NCI-H748 (cell line): Measurements from ENCODE around the gene ANKRD39.
"Not testable (repeated sequence)": the region's sequence is repeated elsewhere in the genome, so short reads cannot be mapped to it uniquely, and the experiment has no call there.

Experiments
- DNase-seq: peaks from one replicate; lab custom pipeline; 2025; ENCODE audit not compliant: unreplicated experiment; lab: John Stamatoyannopoulos, UW

The ANKRD39 gene

DNA sequence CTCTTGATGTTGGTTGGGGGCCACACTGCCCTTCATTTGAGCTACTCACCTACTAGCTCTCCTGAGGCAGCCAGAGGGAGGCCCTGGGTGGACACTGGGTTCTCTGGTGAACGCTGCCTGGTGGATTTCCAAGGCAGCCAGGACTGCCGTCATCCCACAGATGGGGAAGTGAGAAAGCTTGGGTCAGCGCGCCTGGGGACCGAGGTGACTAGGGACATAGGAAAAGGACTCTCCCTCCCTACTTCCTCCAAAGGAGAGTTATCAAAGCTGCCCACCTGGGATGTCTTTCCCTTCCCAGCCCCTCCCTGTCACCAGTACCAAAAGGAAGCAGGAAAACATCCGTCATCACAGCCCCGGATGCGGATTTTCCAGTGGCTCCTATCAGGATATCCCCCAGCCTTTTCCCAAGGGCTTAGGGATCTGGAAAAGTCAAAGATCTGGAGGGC, 15.9 kb upstream of the ANKRD39 start:
- DNase-seq: no peak

DNA sequence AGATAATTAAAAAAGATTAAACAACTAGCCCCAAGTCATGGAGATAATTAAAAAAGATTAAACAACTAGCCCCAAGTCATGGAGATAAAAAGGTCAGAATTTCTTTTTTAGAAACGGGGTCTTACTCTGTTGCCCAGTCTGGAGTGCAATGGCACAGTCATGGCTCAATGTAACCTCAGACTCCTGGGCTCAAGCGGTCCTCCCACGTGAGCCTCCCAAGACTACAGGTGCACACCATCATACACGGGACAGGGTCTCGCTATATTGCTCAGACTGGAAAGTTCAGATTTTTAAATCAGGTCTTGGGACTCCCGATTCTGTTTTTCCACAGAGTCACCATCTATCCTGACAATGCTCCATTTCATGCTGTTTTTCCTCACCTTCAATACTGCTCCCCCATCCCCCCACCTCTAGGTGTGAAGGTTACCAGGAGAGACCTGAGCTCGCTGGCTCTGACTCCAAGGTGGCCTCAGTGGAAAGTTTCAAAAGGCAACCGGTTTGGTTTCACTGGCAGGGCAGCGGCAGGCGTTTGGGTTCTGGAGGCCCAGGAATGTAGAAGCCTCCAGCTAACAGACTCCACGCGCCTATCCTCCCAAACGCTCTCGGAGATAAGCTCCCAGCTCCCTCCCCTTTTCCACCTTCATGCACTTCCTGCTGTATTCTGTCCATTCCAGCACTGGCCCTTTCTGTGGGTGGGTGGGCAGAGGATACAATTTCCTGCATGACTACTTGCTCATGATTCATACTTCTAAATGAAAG, 15.0 kb upstream of the ANKRD39 start:
- no peak for DNase-seq

DNA sequence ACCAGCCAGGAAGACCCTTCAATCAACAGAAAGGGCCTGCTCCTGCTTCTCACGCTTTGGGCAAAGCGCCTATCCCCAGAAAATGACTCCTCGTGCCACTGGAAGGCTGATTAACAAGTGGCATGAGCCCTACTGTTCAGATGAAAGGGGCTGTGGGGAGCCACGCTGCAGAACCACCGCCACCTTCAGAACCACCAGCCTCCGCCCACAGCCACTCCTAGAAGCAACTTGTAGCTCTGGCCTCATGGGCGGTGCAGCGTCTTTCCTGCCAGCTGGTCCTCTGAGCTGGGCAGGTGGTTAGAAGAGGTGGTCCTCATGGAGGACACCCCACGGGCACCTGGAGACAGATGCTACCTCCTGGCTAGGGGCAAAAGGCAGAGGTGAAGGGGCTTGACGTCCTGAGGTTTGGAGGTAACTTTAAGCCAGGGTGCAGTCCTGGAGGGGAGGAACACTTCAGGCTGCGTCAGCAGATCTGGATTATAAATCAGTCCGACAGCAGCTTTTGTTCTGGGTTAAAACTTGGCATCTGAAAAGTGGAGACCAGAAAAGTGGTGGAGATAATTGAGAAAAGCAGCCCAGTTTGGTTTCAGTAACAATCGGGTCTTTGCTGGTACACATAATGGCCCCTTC, 12.9 kb upstream of the ANKRD39 start:
- DNase-seq: peak; percentile 56

DNA sequence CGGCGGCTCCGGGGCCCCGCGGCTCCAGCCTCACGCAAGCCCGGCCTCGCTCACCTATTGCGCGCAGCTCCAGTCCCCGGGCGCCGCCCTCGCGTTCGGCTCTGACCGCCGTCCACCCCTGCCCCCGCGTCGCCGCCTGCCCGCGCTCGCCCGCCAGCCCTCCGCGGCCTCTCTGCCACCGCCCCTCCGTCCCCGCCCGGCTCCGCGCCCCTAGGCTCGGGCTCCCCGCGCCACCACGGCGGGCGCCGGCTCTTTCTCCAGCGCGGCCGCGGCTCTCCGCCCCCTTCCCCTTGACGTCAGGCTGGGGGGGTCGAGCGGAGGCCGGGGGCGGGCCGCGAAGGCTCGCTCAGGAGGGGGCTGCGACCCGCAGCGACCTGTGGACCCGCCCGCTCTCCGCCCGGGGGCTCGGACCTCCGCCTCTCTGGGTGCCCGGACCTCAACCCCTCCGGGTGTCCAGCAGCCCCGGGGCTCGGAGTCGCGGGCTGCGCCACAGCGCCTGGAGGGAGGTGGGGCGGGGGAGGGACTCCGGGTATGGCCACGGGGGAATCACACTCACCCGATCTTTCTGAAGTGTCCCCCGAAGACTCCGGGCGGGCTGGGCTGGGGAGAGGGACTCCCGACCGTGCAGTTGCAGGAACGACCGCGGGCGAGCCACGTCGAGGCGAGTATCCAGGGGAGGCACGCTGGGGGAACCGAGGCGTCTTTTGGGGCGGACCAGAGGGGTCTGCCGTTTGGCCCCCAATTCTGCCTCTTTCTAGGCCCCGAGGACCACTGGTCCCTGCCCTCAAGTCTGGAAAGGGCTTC, 12.2 kb upstream of the ANKRD39 start, which contains the start of gene SEMA4C:
Gene SEMA4C (minus strand): TSS at position 259 of the 804 bp plus-strand sequence. CDS start 2,194 bp downstream, outside the sequence.
- DNase-seq: peak; percentile 46

DNA sequence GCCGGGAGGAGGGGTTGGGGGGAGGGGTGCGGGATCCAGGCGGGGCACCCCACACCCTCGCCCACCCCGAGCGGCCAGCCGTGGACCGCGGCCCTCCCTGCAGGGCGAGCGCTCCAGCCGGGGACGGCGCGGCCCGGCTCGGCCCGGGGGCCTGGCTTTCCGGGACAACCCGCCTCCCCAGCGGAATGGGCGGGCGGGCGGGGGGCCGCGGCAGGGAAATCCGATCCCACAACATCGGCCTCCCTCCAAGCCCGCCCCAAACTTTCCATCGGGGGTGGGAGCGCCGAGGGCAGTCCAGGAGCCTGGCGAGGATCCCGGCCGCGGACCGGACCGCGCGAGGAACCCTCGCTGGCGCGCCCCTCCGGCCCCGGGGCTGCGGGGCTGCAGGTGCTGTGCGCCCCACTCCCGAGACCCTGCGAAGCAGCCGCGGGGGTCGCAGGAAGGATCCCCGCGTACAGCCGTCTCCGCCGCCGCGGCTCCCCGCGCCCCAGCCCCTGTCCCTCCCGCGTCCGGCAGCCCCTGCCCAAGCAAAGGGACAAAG, 11.5 kb upstream of the ANKRD39 start:
- DNase-seq: peak; percentile 51

DNA sequence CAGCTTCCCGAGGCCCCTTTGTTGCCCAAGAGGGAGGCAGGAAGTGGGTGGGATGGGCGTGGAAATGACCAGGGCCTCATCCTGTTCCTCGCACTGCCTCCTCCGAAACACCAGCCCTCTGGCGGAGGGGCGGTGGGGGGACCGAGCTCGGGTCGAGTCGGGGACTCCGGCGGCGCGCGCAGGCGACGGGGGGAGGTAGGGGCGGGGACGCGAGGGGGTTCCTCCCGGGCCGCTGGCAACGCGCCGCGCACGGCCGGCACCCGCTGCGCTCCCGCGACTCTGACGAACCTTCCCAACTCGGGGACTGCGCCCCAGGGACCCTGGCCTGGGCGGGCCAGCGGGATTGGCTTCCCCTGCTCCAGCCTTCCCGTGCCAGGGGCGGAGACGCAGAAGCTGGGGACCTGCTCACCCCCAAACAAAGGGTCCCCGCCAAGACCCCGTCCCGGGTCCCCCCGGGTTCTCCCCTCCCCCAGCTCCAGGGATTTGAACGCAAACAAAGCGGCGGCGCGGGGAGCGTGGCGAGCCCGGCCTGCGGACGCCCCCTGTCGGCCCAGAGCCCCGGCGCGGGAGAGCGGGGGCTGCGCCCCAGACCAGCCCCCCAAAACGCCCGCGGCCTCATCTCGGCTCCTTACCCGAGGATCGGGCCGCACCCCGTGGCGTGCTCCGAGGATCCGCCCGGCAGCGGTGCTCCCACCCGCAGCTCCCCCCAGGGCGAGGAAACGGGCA, 10.9 kb upstream of the ANKRD39 start:
- peak; percentile 82 for DNase-seq

DNA sequence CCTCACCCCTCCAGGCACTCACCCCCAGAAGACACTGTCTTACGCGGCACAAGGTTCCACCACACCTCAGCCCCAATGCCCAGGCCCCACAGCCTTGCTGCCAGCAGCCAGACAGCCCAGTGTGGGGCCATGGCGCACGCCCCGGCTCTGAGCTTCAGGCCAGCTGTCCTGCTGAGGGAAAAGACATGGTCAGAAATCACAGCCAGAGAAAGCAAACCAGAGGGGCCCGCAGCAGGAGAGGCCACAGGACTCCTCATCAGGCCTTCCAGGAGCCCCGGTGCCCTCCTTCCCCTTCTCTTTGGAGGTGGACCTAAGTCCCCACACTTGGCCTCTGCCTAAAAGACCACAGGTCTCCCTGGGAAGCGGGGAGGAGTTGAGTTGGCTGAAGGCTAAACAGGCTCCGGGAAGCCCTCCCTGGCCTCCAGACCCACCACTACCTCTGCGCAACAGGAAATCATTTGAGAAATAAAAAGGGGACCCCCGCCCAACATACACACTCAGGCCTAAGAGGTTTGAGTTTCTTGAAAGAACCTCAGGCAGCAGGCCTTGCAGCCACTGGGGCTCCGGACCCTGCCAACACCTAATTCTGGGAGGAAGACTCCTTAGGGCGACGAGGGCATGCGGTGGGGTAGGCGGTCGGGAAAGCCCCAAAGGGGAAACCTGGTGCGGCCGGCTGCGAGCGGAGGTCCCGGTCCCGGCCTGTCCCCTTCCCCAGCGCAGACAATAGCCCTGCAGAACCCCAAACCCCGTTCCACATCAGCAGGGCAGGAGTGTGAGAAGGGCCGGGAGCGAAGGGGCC, 10.1 kb upstream of the ANKRD39 start:
- DNase-seq: no peak

DNA sequence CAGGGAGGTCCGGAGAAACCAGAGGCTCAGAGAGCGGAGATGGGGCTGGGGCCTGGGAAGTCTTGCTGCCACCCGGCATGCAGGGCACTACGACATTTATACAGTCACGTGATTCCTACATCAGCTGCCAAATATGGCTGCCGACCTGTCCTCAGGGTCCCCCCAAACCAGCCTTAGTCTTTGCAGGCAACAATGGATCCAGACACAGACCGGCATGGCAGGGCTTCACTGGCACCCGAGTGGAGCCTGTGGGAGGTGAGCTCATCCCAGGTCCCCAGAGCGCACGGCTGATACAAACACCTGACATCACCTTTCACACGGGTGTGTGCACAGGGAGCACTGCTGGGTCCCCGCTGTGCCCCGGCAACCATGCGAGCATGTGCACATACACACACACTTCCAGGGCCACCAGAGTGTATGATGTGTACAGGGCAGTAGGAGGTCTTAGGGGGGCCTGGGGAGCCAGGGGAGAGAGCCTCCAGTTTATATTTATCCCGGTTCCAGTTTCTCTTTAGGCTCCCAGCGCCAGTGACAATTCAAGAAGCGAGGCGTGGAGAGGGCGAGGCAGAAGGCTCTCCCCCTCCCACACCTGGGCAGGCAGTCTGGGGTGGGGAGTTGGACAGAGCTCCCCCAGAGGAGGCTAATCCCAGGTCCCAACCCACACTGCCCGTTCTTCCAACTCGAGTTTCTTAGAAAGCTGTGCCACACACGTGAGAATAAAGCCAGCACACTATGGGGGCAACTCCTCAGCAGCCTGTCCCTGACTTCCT, 9.4 kb upstream of the ANKRD39 start:
- DNase-seq: no peak

DNA sequence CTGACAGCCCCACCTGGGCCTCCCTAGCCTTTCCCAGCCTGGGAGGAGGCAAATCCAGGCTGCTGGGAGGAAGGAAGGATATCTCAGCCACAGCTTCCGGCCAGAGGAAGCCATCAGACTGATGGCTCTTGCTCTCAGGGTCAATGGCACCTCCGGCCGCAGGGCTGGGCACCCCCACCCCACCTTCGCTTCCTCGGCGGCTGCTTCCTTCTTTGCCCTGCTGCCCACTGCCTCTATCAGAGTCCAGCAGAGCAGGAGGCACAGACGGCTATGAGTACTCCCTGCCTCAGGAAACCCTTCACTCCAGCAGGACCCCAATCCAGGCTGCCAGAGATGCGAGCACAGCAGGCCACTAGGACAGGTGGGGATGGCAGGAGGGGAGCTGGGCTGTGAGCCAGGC, 8.8 kb upstream of the ANKRD39 start:
- DNase-seq: no peak

DNA sequence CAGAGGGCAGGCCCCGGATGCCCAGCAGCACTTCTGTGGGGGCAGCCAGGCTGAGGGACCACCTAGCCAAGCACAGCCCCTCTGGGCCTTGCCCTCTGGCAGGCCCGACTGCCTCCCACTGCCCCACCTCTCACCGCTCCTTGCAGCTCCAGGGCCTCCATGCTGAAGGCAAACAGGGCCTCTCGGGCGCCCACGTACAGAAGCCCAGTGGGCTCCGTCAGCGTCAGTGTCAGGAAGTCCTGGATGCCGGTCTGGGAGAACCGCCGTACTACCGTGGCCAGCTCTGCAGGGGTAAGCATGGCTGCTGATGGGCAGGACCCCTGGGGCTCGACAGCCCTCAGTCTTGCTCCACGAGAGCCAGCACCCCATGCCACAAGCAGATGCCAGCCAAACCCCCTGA, 8.3 kb upstream of the ANKRD39 start:
- DNase-seq: no peak

DNA sequence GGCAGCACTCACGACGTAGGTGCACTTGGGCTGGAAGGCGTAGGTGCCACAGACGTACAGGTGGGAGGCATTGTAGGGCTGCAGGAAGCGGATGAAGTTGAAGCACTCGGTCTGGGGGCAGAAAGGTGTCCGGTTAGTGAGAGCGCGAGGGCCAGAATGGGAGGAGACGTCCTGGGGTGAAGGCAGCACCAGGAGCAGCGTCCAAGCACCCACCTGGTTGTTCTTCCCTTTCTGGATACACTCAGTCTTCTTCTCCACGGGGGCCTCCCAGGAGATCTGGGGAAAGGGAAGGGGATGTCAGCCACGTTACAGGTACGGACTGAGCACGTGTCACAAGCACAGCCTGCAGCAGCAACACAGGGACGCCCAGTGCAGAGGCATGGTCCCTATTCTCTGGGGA, 7.8 kb upstream of the ANKRD39 start:
- DNase-seq: no peak

DNA sequence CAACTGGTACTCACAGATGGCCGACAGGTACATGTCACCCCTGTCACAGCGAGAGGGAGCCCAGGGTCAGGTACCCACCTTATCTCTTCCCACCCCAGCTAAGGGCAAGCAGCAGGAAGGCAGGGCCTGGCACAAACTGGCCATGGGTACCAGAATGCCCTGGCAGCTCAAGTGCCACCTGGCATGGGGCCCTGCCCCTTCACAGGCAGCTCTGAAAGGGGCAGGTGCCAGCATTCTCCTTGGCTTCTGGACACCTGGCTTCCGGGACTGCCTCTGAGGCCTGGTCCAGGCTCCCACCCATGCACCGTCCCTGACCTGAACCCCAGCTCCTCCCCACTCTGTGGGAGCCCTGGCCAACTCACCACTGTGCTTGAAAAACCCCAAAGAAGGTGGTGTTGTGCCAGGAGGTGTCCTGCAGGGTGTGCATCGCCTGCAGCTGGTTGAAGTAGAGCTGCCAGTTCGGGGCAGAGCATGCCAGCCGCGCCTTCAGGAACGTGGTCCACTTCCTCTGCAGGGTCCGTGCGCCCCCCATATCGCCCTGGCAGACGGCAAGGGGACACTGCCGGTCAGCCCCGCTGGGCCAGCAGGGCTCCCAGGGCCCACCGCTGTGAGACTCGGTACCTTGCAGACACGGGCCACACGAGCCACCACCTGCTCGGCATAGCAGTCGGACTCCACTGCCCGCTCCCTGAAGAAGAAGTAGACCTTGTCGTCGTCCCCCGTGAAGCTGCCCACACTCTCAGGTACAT, 6.7 kb upstream of the ANKRD39 start:
- no peak for DNase-seq

DNA sequence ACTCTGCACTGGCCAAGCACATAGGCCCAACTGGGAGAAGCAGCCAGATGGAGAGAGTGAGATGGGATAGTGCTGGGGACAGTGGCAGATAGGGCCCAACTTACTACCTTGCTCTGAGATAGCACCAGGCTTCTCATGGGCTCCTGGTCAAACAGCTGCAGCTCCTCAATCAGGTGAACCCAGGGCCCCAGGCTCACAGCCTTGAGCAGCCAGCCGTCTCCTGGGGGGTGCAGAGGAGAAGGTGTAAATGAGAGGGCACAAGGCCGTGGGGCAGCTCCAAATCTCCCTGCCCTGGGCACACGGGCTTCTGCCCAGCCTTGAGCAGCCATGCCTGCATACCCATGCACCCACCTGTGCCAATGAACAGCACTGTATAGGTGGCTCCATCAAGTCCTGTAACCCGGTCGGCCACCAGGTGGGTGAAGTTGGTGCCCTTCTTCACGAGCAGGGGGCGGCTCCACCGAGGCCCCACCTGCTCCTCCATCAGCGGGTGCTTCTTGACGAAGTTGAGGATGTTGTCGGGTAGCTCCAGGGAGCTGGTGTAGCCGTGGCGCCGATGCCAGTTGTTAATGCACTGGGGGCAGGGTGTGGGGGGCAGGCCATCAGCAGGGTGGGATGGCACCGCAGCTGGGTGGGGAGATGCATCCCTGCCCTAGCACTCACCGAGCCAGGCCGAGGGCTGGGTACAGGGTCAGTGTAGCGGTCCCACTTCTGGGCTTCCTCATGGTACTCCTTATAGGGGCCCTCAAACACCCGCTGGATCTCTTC, 5.9 kb upstream of the ANKRD39 start:
- no peak for DNase-seq

DNA sequence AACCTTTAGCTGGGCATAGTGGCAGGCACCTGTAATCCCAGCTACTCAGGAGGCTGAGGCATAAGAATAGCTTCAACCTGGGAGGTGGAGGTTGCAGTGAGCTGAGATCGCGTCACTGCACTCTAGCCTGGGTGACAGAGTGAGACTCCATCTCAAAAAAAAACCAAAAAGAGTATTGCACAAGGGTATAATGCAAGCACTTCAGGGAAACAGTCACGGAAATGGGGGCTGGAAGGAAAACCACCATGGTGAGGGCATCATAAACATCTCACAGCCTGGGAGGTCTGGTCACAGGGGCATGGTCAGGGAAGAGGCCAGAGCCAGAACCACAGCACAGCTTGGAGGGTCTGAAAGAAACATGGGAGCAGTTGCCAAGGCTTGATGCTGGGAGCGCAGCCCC, 5.2 kb upstream of the ANKRD39 start:
- not testable (repeated sequence) for DNase-seq

DNA sequence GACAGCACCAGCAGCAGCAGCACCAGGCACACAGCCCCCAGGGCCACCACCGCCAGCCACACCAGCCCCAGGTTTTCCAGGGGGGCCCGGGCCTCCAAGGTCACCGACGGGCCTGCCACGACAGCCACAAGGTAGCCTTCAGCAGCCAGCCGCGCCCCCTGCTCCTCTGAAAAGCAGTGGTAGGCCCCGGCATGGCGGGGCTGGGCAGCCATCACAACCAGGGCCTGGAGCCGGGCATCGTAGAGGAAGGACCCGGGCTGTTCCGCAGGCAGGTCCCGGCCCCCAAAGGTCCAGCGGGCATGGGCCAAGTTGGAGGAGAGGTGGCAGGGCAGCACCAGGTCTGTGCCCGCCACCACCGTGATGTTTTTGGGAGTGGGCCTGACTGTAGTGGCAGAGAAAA, 3.3 kb upstream of the ANKRD39 start:
- DNase-seq: no peak

DNA sequence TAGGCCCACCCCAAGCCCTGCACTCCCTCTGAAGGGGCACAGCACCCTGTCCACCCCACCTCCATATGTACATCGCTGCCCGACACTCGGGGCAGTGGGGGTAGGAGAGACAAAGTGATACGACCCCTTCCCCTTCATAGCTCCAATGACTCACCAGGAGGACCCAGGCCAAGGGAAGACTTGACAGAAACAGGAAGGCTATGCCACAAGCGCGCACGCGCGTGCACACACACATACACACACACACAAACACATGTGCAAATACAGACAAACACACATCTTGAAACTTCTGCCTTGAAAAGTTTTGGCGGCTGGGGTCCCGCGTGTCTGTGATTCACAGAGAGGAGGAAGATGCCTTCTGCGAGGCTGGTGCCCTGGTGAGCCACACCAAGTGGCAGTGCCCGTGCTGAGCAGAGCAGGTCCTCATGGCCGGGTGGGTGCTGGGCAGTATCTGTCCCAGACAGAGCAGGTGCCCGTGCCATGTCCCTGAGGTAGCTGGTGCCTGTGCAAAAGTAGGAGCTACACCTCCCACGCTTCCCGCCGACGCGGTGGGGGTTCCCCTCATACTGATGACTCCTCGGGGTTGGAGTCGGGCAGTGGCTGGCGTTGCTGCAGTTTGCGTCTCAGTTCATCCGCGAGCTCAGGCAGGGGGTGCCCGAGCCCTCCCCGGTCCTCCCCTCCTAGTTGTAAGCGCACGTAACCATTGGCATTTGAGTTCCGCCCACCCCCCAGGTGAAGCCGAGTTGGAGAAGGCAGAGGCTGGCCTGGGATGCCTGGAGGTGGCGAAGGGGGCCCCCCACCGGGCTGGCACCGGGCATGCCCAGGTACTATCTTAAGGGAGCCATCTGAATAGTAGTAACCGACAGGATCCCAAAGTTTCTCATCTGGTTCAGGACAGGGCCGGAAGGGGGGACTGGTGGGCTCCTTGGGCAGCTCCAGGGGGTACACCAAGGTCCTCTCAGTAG, 2.5 kb upstream of the ANKRD39 start:
- DNase-seq: no peak

DNA sequence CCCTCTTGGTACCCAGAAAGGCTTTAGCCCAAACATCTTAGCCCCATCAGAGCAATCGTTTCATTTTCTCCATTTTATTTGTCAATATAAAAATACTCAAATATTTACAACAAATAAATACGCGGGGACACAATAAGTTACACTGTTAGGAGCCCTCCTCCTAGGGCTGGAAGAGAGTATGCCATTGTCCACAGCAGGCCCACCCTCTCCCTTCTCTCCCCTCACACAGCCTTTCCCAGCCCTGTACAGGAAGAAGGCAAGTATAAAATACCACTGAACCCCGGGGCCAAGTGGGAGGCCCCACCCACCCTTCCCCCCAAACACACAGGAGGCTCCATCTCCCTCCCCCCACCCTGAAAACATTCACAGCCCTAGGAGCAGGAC, 1.9 kb upstream of the ANKRD39 start:
- DNase-seq: no peak
